GM21737 (cell line): ENCODE results near the gene CCDC187.

Experiments
- ATAC-seq: cut with Tn5 transposase; IDR thresholded peaks from one replicate; pipeline ENCODE4 v1.9.1; 2021; ENCODE audit warnings: mild to moderate bottlenecking, moderate library complexity; ENCODE audit not compliant: unreplicated experiment

The CCDC187 gene

DNA sequence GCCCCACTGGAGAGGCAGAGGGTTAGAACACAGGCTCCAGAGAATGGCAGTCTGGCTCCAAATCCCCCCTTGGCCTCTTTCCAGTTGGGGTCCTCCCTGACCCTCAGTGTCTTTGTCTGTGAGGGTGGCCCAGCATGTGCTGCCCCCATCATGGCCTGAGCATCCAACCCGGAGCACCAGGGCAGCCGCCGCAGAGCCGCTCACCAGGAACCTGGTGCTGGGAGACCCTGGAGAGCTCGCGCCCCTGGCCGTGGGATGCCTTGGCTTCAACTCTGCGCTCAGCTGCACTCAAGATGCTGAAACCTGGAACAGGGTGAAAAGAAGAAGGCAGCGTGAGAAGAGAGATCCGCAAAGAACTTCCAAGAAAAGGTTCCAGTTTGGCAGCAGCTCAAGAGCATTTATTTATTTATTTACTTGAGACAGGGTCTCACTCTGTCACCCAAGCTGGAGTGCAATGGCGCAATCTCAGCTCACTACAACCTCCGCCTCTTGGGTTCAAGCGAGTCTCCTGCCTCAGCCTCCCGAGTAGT is 3.8 kb downstream of the CCDC187 start:
- ATAC-seq: no peak

GRCh38 chr9:136299541-136299940 is 4.4 kb downstream of the CCDC187 start:
- ATAC-seq: no peak

DNA sequence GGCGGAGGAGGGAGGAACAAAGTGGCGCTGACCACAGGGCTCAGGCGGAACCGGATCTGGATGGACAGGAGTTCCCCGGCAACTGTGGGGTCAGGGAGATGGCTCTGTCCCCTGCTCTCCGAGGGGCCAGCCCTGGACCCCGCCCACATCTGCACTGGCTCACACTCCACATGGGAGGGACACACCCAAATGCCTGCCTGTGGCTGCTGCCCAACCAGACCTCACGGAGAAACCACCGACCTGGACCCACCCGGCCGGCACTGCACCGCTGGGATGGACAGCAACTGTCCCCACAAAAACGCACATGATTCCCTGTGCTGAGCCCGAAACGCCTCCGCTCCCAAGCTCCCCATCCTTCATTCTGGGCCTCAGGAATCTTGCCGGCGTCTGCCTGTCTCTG is 4.8 kb downstream of the CCDC187 start:
- ATAC-seq: no peak

DNA sequence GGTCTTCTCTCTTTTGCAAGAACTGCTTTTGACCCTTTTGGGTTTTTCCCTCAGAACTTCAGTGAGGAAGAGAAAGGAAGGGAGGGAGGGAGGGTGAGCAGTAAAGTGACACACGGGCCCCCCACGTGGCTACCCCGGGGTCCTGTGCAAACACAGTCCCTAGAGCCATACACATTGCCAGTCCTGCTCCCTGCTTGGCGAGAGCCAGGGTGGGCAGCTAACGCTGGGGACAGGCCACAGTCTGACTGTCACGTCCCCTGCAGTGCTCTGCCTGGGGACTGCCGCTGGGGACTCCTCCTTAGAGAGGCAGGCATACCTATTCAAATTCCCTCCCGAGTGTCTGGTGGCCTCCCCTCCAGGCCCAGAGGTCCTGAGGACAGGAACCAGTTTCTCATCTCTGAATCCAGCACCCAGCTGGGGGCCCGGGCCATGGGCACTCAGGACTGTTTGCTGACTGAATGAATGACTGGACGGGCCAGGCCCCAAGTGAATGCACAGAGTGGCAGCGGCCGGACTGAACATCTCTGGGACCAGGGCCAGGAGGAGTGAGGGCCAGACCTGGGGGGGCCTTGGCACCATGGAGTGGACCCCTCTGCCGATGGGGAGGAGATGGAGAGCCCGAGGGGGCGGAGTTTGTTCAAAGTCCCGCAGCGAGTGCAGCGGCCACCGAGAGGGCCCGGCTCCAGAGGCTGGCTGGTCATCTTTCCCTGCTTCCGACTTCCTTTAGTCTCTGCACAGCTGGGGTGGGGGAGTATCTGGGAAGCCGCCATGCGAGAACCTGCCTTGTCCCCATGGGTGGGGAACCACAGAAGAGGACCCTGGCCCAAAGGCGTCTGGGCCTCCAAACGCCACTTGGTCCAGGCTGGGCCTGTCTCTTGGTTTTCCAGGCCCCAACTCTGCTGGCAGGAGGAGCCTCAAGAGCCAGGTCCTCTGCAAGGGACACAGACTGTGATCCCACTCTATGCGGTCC is 5.8 kb downstream of the CCDC187 start:
- no peak for ATAC-seq

- ATAC-seq: no peak
These were observed 6.7 kb downstream of the CCDC187 start for GRCh38 chr9:136297016-136297691.

GRCh38 chr9:136296434-136297015 is 7.4 kb downstream of the CCDC187 start:
- no peak for ATAC-seq

GRCh38 chr9:136295542-136296433 is 8.1 kb downstream of the CCDC187 start:
- no peak for ATAC-seq

DNA sequence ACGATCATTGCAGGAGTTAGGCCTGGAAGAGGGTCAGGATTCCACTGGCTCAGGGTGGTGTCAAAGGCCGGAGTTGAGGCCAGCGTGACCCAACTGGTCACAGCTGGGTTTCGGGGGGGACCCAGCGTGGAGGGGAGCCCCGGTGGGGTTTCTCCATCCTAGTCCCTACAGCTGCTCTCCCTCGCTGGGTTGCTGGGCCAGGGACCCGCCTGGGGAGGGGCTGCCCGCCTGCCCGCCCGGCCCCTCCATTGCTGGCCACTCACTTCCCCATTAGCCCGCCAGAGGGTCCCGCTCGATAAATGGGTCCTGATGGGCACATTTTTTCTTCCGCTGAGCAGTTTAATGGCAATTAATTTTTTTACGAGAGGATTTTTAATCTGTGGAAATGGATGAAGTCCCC is 8.8 kb downstream of the CCDC187 start:
- ATAC-seq: no peak

GRCh38 chr9:136294437-136294836 is 9.5 kb downstream of the CCDC187 start:
- no peak for ATAC-seq

DNA sequence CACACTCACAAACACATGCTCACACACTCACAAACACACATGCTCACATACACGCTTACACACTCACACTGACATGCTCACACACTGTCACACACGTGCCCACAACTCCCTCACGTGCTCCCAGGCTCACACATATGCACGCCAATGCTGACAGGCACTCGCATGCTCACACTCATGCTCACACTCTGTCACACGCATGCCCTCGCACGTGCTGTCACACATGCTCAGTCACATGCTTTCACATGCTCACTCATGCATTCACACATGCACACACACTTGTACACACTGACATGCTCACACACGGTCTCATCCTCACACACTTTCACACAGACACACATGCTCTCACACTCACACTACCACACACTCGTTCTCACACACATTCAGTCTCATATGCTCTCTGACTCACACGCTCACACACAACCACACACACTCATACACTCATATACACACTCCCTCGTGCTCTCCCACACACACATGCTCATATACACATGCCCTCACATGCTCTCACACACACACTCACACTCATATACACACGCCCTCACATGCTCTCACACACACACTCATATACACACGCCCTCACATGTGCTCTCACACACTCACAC is 10.3 kb downstream of the CCDC187 start:
- no peak for ATAC-seq

GRCh38 chr9:136292591-136293448 is 11.1 kb downstream of the CCDC187 start:
- ATAC-seq: no peak

DNA sequence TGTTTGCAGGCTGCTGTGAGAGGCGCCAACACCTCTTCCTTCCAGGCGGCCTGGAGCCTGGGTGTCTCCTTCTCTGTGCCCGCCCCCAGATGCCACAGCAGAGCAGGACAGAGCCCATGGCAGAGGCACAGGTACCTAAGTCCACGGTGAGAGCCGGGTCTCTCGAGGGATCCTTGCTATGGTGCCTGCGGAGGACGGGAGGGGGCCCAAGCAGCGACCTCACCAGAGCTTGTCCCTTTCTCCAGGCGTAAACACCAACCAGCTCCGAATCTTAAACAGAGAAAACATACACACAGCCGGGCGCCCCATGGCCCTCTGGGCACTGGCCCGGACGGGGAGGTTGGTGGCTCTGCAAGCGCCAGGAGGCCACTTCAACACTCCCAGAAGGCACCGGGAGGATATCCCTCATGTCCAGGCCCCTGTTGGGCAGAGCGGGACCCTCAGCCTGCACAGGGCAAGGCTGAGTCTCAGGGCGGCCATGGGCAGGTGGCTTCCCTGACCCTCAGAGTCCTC is 11.8 kb downstream of the CCDC187 start:
- ATAC-seq: no peak

- ATAC-seq: no peak
These were observed 12.4 kb downstream of the CCDC187 start for GRCh38 chr9:136291306-136292025.

DNA sequence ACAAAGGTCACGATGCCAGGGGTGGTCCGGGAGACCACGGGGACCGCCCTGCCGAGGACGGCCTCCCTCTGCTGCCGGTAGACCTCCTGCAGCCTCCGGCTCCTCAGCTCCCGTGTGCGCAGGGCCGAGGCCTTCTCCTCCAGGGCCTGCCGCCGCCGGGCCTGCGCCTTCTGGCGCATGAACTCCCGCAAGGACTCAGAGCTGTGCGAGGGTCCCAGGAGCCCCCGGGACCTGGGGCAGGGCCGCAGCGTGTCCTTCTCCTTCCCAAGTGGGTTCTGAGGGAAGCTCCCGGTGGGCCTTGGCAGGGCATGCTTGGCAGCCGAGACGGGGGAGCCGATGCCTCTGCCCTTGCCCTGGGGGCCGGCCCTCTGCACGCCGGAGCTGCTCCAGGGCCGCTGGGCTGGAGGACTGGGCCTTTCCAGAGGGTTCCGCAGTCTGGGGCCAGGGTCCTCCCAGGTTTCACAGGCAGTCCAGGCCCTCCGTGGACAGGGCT is 13.3 kb downstream of the CCDC187 start:
- no peak for ATAC-seq

- ATAC-seq: no peak
These were observed 14.0 kb downstream of the CCDC187 start for GRCh38 chr9:136289651-136290507.

DNA sequence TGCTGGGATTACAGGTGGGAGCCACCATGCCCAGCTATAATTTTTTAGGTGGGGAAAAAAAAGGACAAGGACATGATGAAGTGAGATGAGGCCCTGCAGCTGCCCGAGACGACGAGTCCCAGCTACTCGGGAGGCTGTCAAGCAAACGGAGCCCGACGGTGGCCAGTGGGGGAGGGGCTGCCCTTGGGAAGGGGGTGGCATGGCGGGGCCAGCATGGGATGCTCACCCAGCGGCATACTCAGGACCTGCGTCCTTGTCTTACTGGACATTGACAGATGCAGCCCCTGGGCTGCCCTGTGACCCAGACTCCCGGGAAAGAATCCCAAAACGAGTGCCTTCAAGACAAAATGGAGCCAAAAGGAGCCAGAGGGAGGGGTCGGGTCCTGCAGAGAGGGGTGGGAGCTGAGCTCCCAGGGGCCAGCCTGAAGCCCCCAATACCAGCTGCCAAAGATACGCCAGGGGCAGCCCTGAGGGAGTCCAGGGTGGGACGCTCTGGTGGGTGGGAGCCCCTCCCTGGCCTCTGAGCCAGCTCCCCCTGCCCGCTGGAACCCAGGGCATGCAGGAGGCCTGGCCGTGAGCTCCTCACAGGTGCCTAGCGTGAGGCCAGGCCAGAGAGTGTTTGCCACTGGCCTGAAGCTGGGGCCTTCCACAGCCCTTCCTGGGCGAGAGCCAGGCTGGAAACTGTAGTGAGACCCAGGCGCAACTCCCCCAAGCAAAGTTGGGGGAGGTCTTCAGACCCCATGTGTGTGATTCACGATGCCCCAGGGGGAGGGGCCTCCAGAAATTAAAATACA is 15.7 kb downstream of the CCDC187 start:
- ATAC-seq: no peak
